Heart left ventricle (tissue), 16 donors: ENCODE results near the gene SDR9C7. TPM values are rescaled to one million over a fixed set of nuclear protein-coding genes. Genes with fewer than 3 reads are reported as not detected.
"Not testable (repeated sequence)": the region's sequence is repeated elsewhere in the genome, so short reads cannot be mapped to it uniquely, and the experiment has no call there.

Experiments
- ATAC-seq, 4 donors: fragments of 200-7000 bp; cut with Tn5 transposase; one replicate each; pipeline ENCODE4 v1.9.1; 2020 to 2022; ENCODE audit warnings: moderate library complexity in 4 of 4, mild to moderate bottlenecking in 3 of 4, moderate number of reproducible peaks in 1 of 4
- DNase-seq, 5 donors: peaks; one replicate each; pipeline ENCODE4 v3.0.0-alpha.2; 2020
- H3K27ac ChIP-seq, 12 donors: fragments of 200-600 bp; sonication (generic) in 4 of 12; one replicate each; pipeline versions ENCODE4 v1.5.0 to v1.8.0; 2016 to 2022; ENCODE audit warnings: mild to moderate bottlenecking in 2 of 12
- H3K27me3 ChIP-seq, 9 donors: fragments of 200-600 bp; sonication (generic) in 2 of 9; one replicate each; pipeline versions ENCODE4 v1.5.1 to v1.8.0; 2016 to 2022; ENCODE audit warnings: mild to moderate bottlenecking in 3 of 9
- H3K36me3 ChIP-seq, 9 donors: fragments of 200-600 bp; sonication (generic) in 2 of 9; one replicate each; pipeline versions ENCODE4 v1.5.0 to v1.8.0; 2018 to 2022; ENCODE audit warnings: mild to moderate bottlenecking in 2 of 9
- H3K4me1 ChIP-seq, 12 donors: fragments of 200-600 bp; sonication (generic) in 4 of 12; one replicate each; pipeline versions ENCODE4 v1.5.0 to v1.8.0; 2016 to 2022; ENCODE audit warnings: mild to moderate bottlenecking in 3 of 12
- H3K4me3 ChIP-seq, 12 donors: fragments of 200-600 bp; sonication (generic) in 4 of 12; one replicate each; pipeline versions ENCODE4 v1.5.0 to v1.8.0; 2017 to 2022; ENCODE audit warnings: mild to moderate bottlenecking in 9 of 12, moderate library complexity in 4 of 12
- H3K9me3 ChIP-seq, 12 donors: fragments of 200-600 bp; sonication (generic) in 4 of 12; one replicate each; pipeline versions ENCODE4 v1.5.0 to v1.8.0; 2016 to 2022; ENCODE audit warnings: mild to moderate bottlenecking in 1 of 12
- POLR2A ChIP-seq, 2 donors: fragments of 450-650 bp; IDR thresholded peaks; one replicate each; pipeline ENCODE4 v1.6.1; 2017; ENCODE audit warnings: antibody characterized with exemption in 2 of 2, mild to moderate bottlenecking in 2 of 2, moderate library complexity in 2 of 2
- WGBS, 4 donors: extraction: QIAGEN DNeasy Blood & Tissue Kit in 2 of 4; methylation state at CpG; one replicate each; pipeline versions ENCODE4 v1.1.5 to v1.1.7; 2013 to 2018; 5-methylcytosine and 5-hydroxymethylcytosine counted together
- intact Hi-C, 10 donors: fragments of 100-400 bp; cut with DNase I; formaldehyde crosslinking; loops; one replicate each; pipeline versions ENCODE4 v1.11.1 to v1.14.2; 2022
- polyA plus RNA-seq, 2 donors: library from polyadenylated mRNA; stranded (reverse); fragments of 200-250 nt; gene quantifications; one replicate each; pipeline ENCODE4 v1.2.3, GENCODE V29; 2013
- total RNA-seq, 9 donors: library from RNA; depleted of rRNA in 2 of 9; stranded (reverse); fragments of >200 nt in 2 of 9; fragmentation: NEBNext Ultra II Directional in 3 of 9; extraction: Animal tissue kit (Norgen Biotek cat#: 25700) in 3 of 9; gene quantifications; one replicate each; pipeline versions ENCODE4 v1.1.0 to v1.2.4, GENCODE V29; 2016 to 2023
- TF ChIP-seq, protein P1 (sequence below), 12 donors: fragments of 200-600 bp; sonication (generic) in 4 of 12; IDR thresholded peaks; one replicate each; pipeline versions ENCODE4 v1.5.0 to v1.8.0; 2018 to 2022; ENCODE audit warnings: antibody characterized with exemption in 12 of 12, mild to moderate bottlenecking in 5 of 12
- donor health status: ischemic (EF 13 %, LVEDD 7.1; RV severe dilation, severe dysfunction).
- donor health status: healthy with polysubstance abuse.
- donor health status: DM: no; HTN: yes; CAD: no.
- donor health status: DM: no; HTN: no; CAD: no.
- donor health status: ischemic (EF 25% LVEDD 6.9; RV normal size, moderate dysfunction).
- donor health status: ischemic (EF 25% LVEDD 5.7; RV mildly dilated, moderate dysfunction).
- donor health status: healthy.
- donor health status: DM: yes; HTN: yes; CAD: no.
- donor health status: ischemic (EF 35%, LVEDD 5.7; RV mildly dilated, moderate dysfunction).
- donor health status: nonischemic (EF 11% LVEDD 7.7; RV severe dilation, severe dysfunction).
- donor health status: DM: yes; HTN: yes; CAD: no.
- donor health status: PGD.
- donor health status: ischemic (EF 29% LVEDD 5.4; RV normal size, mild dysfunction).
- donor health status: nonischemic (EF 23%, LVEDD 6.1; RV moderate dilation, normal function).

The SDR9C7 gene
- total and polyA plus RNA-seq, 11 donors, result 0.12 to 0.27 (median 0.20) TPM; not detected in 8

DNA sequence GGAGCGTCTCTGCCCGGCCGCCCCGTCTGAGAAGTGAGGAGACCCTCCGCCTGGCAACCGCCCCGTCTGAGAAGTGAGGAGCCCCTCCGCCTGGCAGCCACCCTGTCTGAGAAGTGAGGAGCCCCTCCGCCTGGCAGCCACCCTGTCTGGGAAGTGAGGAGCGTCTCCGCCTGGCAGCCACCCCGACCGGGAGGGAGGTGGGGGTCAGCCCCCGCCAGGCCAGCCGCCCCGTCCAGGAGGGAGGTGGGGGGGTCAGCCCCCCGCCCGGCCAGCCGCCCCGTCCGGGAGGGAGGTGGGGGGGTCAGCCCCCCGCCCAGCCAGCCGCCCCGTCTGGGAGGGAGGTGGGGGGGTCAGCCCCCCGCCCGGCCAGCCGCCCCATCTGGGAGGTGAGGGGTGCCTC lies 29.3 kb upstream of the SDR9C7 start:
- H3K4me1 ChIP-seq, H3K27ac ChIP-seq, H3K4me3 ChIP-seq, ATAC-seq, H3K36me3 ChIP-seq, H3K27me3 ChIP-seq, intact Hi-C loops, DNase-seq: not testable (repeated sequence)
- 92 to 95% (median 94%) methylated on average over 4 to 17 of the region's 27 CpGs for WGBS, 4 donors
- H3K9me3 ChIP-seq, result peaks cover 0 to 21% (median under 1%) of the 10 kb centered on the region in 12 donors

DNA sequence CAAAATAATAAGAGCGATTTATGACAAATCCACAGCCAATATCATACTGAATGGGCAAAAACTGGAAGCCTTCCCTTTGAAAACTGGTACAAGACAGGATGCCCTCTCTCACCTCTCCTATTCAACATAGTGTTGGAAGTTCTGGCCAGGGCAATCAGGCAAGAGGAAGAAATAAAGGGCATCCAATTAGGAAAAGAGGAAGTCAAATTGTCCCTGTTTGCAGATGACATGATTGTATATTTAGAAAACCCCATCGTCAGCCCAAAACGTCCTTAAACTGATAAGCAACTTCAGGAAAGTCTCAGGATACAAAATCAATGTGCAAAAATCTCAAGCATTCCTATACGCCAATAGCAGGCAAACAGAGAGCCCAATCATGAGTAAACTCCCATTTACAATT lies 28.0 kb upstream of the SDR9C7 start:
- H3K9me3 ChIP-seq, result peaks cover 0 to 26% (median 3%) of the 10 kb centered on the region in 12 donors
- H3K4me3 ChIP-seq, DNase-seq, H3K4me1 ChIP-seq, H3K27ac ChIP-seq, H3K27me3 ChIP-seq, H3K36me3 ChIP-seq, ATAC-seq, intact Hi-C loops: not testable (repeated sequence)
- WGBS, 4 donors, result 57 to 63% (median 60%) methylated on average over 4 of the region's 4 CpGs

DNA sequence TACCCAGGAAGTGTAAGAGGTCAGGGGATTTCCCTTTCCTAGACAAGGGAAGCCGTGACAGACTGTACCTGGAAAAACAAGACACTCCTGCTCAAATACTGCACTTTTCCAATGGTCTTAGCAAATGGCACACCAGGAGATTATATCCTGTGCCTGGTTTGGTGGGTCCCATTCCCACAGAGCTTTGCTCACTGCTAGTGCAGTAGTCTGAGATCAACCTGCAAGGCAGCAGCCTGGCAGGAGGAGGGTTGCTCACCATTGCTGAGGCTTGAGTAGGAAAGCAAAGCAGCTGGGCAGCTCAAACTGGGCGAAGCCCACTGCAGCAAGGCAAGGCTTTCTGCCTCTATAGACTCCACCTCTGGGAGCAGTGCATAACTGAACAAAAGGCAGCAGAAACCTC lies 24.2 kb upstream of the SDR9C7 start:
- no peak overlapping the region for H3K27ac ChIP-seq
- ATAC-seq (no peak), DNase-seq (no peak)
- intact Hi-C loops, result no loop called here
- peaks cover 0 to 4% (median 0%) of the 10 kb centered on the region in 12 donors for H3K4me1 ChIP-seq
- no peaks in the 10 kb centered on the region for H3K36me3 ChIP-seq
- H3K9me3 ChIP-seq, result peaks cover 0 to 14% (median 0%) of the 10 kb centered on the region in 12 donors
- no peaks in the 10 kb centered on the region for H3K27me3 ChIP-seq
- WGBS, 4 donors, result 70 to 85% (median 82%) methylated on average over 2 of the region's 2 CpGs
- TF ChIP-seq POLR2A (IDR thresholded peaks at IDR 0.05), result no peak
- TF ChIP-seq, protein P1, sequence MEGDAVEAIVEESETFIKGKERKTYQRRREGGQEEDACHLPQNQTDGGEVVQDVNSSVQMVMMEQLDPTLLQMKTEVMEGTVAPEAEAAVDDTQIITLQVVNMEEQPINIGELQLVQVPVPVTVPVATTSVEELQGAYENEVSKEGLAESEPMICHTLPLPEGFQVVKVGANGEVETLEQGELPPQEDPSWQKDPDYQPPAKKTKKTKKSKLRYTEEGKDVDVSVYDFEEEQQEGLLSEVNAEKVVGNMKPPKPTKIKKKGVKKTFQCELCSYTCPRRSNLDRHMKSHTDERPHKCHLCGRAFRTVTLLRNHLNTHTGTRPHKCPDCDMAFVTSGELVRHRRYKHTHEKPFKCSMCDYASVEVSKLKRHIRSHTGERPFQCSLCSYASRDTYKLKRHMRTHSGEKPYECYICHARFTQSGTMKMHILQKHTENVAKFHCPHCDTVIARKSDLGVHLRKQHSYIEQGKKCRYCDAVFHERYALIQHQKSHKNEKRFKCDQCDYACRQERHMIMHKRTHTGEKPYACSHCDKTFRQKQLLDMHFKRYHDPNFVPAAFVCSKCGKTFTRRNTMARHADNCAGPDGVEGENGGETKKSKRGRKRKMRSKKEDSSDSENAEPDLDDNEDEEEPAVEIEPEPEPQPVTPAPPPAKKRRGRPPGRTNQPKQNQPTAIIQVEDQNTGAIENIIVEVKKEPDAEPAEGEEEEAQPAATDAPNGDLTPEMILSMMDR (IDR thresholded peaks at IDR 0.05), result no peak
- no peak overlapping the region for H3K4me3 ChIP-seq

DNA sequence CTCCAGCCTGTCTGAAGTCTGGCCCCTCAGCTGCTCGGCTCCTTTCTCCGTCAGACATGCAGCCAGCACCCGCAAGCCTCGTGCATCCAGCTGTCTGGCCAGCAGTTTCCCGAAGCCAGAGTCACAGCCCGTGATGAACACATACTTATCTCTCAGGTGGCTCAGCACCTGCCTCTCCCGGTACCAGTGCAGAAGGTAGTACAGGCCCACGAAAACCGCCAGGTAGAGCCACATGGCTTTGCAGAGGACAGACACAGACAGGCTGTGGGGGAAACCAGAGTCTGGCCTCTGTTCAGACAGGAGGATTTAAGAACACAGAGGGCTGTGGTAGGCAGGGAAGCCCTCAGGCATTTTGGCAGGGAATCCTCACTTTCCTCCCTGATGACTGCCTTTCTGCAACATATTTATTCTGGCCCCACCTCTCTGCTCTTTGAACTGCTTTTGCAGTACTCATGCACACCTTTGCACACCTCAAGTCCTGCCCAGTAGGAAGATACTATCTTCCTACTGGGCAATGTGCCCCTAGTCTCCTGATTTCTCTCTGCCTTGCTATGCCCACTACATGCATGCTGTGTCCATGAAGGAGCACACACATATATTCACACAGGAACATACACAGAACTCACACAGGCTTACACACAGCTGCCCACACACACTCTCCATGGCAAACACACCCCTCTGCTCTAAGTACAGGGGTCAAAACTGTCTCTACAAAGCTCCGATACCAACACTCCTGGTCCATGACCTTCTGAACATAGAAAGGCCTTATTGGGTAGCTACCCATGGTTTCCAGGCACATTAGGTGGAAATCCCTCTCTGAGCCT lies 23.2 kb upstream of the SDR9C7 start, which contains the start of gene RDH16:
TSS of gene RDH16 (minus strand) at position 380 of the 824 bp plus-strand sequence. CDS start at position 234, 146 bp downstream.
- no peak within 1 kb of the TSS for H3K4me3 ChIP-seq
- DNase-seq, result no peak
- 88 to 93% (median 91%) methylated on average over 9 to 10 of the region's 10 CpGs for WGBS, 4 donors
- no peaks in the 10 kb centered on the region for H3K27me3 ChIP-seq
- H3K27ac ChIP-seq, result no peak within 1 kb of the TSS
- intact Hi-C loops, result no loop called here
- peaks cover 0 to 14% (median 0%) of the 10 kb centered on the region in 12 donors for H3K9me3 ChIP-seq
- no peak for ATAC-seq
- no peak for TF ChIP-seq POLR2A (IDR thresholded peaks at IDR 0.05)
- TF ChIP-seq, protein P1 (IDR thresholded peaks at IDR 0.05), result no peak
- H3K36me3 ChIP-seq, result no peaks in the 10 kb centered on the region
- peaks cover 0 to 4% (median 0%) of the 10 kb centered on the region in 12 donors for H3K4me1 ChIP-seq

DNA sequence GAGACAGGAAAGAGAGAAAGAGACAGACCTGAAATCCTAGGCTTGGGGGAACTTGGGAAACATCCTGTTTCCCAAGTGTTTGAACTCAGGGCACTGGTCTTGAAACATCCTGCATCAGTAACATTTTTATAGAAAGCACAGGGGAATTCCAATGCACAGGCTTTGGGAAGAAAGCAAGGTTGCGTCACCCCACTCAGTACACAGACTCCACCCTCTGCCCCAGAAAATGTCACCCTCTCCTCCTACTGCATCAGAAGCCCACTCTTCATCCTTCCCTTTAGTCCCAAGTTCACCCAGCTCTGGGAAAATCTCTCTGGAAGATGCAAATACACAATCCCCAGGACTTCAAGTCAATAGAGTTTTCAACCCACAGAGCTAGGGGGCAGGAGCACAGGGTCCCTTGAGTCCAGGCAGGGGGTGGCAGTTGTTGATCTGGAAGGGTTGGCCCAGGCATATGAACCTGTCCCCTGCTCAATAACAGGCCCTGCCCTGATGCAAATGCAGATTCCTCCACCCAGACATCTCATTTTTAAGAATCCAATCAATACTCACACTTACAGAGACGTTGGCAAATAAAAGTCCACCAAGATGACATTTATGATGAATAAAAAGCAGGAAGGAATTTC lies 21.5 kb upstream of the SDR9C7 start:
- TF ChIP-seq, protein P1 (IDR thresholded peaks at IDR 0.05), result no peak
- no peak for TF ChIP-seq POLR2A (IDR thresholded peaks at IDR 0.05)
- Histone ChIP-seq H3K9me3 (peaks cover 0 to 14% (median 0%) of the 10 kb centered on the region in 12 donors), H3K27ac (no peak overlapping the region), H3K4me3 (no peak overlapping the region), H3K4me1 (peaks cover 0 to 4% (median 0%) of the 10 kb centered on the region in 12 donors), H3K36me3 (no peaks in the 10 kb centered on the region), H3K27me3 (no peaks in the 10 kb centered on the region)
- DNase-seq (no peak), ATAC-seq (no peak)
- 68 to 69% (median 68%) methylated on average over 2 of the region's 2 CpGs for WGBS, 4 donors
- intact Hi-C loops, result no loop called here
